Gastroesophageal sphincter (tissue), 4 donors: Measurements from ENCODE around the gene PKD2L1. TPM values are rescaled to one million over a fixed set of nuclear protein-coding genes. Genes with fewer than 3 reads are reported as not detected.
A peak's percentile ranks its signal among the peaks of the same experiment; 100 is the strongest.
"Not testable (repeated sequence)": the region's sequence is repeated elsewhere in the genome, so short reads cannot be mapped to it uniquely, and the experiment has no call there.

ENCODE experiments used
- ATAC-seq: fragments of 150-250 bp; one replicate; pipeline ENCODE4 v1.9.1; 2016; ENCODE audit warnings: mild to moderate bottlenecking, moderate library complexity
- H3K27ac ChIP-seq, 4 donors: fragments of 200-600 bp; sonication (generic) in 3 of 4; 1 replicate in 3 of 4; 2 replicates in 1 of 4; pipeline ENCODE4 v1.5.1; 2016 to 2019
- H3K27me3 ChIP-seq: fragments of 200-600 bp; sonication (generic); one replicate; pipeline ENCODE4 v1.5.1; 2019
- H3K36me3 ChIP-seq, 2 donors: fragments of 200-600 bp; sonication (generic); one replicate each; pipeline ENCODE4 v1.5.1; 2019; ENCODE audit warnings: control low read depth in 1 of 2
- H3K4me1 ChIP-seq, 3 donors: fragments of 200-600 bp; sonication (generic); 1 replicate in 2 of 3; 2 replicates in 1 of 3; pipeline ENCODE4 v1.5.1; 2016 to 2019; ENCODE audit warnings: control low read depth in 2 of 3
- H3K4me3 ChIP-seq, 2 donors: fragments of 200-600 bp; sonication (generic); one replicate each; pipeline ENCODE4 v1.5.1; 2019; ENCODE audit warnings: mild to moderate bottlenecking in 1 of 2, moderate library complexity in 1 of 2
- H3K9me3 ChIP-seq, 3 donors: fragments of 200-600 bp; sonication (generic); one replicate each; pipeline ENCODE4 v1.5.1; 2017 to 2019; ENCODE audit warnings: control low read depth in 2 of 3
- EP300 ChIP-seq: sonication (generic); formaldehyde crosslinking; IDR thresholded peaks from one replicate; pipeline ENCODE4 v1.6.1; 2017; ENCODE audit warnings: antibody characterized with exemption, mild to moderate bottlenecking
- POLR2A ChIP-seq, 2 donors: fragments of 450-650 bp; IDR thresholded peaks; one replicate each; pipeline ENCODE4 v1.6.1; 2017; ENCODE audit warnings: antibody characterized with exemption in 2 of 2, mild to moderate bottlenecking in 2 of 2, moderate library complexity in 1 of 2
- POLR2AphosphoS5 ChIP-seq: sonication (generic); formaldehyde crosslinking; IDR thresholded peaks from one replicate; pipeline ENCODE4 v1.6.1; 2017; ENCODE audit warnings: antibody characterized with exemption
- WGBS, 2 donors: methylation state at CpG; one replicate each; pipeline ENCODE4 v1.1.5; 2018; ENCODE audit warnings: low coverage in 1 of 2; 5-methylcytosine and 5-hydroxymethylcytosine counted together
- total RNA-seq, 4 donors: library from RNA; depleted of rRNA; stranded (reverse); fragments of >200 nt; gene quantifications; one replicate each; pipeline ENCODE4 v1.1.0, GENCODE V29; 2016
- TF ChIP-seq, protein P1 (sequence below), 4 experiments: fragments of 200-600 bp in 2 of 4; fragments of 450-650 bp in 2 of 4; sonication (generic) in 1 of 4; IDR thresholded peaks; one replicate each; pipeline ENCODE4 v1.5.1; 2017 to 2019; ENCODE audit warnings: antibody characterized with exemption in 4 of 4, mild to moderate bottlenecking in 2 of 4, moderate library complexity in 2 of 4

Gene PKD2L1
- total RNA-seq, 4 donors from 2014 or later: not detected

DNA sequence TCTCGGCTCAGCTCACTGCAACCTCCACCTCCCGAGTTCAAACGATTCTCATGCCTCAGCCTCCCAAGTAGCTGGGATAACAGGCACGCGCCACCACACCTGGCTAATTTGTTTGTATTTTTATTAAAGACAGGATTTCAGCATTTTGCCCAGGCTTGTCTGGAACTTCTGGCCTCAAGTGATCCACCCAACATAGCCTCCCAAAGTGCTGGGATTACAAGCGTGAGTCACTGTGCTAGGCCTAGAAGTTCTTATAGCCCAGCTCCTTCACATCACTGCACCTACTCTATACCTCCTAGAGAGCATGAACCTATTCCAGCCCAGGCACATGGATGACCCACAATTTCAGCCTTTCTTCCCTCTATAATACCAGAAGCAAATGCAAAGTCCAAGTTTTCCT lies 42.3 kb downstream of the PKD2L1 start:
- Histone ChIP-seq H3K36me3 (peaks cover 0 to 9% of the 10 kb centered on the region in 2 donors), H3K27ac (no peak overlapping the region), H3K4me1 (peaks cover 0 to 39% (median 8%) of the 10 kb centered on the region in 3 donors), H3K4me3 (no peak overlapping the region), H3K27me3 (no peaks in the 10 kb centered on the region), H3K9me3 (no peaks in the 10 kb centered on the region)
- TF ChIP-seq, protein P1, sequence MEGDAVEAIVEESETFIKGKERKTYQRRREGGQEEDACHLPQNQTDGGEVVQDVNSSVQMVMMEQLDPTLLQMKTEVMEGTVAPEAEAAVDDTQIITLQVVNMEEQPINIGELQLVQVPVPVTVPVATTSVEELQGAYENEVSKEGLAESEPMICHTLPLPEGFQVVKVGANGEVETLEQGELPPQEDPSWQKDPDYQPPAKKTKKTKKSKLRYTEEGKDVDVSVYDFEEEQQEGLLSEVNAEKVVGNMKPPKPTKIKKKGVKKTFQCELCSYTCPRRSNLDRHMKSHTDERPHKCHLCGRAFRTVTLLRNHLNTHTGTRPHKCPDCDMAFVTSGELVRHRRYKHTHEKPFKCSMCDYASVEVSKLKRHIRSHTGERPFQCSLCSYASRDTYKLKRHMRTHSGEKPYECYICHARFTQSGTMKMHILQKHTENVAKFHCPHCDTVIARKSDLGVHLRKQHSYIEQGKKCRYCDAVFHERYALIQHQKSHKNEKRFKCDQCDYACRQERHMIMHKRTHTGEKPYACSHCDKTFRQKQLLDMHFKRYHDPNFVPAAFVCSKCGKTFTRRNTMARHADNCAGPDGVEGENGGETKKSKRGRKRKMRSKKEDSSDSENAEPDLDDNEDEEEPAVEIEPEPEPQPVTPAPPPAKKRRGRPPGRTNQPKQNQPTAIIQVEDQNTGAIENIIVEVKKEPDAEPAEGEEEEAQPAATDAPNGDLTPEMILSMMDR (IDR thresholded peaks at IDR 0.05): no peak
- TF ChIP-seq POLR2A (IDR thresholded peaks at IDR 0.05): no peak
- no peak for TF ChIP-seq POLR2AphosphoS5
- TF ChIP-seq EP300: no peak
- WGBS, 2 donors: 100% methylated on average over 1 of the region's 6 CpGs
- ATAC-seq: no peak

DNA sequence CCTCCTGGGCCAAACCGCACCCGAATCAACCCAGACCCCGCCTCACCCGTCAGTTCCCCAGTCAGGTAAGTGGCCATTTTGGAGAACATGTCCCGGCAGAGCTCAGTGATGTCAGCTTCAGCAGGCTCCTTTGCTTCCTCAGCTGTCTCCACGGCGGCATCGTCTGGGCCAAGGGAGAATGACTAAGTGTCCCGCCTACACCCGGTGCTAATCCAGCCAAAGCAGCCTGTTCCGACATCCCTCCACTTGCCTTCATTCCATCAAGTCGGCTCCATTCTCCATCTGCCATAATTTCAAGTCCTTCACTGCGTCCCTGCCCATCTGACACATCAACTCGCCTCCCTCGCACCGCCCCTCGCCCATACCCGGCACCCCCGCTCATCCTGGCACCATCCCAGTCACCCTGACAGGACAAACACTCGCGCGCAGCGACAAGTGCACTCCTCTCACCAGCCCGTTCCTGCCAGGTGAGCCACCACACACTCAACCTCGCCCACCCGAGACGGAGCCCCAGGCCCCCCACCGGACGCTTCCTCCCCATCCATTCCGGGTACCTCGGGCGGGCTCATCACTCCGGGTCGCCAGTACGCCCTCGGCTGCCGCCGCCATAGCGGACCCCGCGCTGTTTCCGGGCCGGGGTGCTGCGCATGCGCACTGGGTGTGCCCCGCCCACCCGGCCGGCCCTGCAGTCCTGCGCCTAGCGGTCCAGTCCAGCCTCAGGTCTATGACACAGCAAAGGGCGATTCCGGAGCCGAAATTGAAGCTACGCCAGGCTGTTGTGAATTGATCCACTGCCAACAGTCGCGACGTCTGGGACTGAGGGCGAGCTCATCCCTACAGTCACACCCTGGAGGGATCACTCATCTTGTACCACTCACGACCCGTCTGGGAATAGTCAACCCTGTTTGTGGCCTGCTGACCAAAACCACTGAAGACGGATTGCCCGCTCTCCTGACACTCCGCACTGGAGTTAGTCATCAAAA lies 43.7 kb downstream of the PKD2L1 start, which contains the start of gene BLOC1S2:
Gene BLOC1S2 (minus strand): TSS at position 630 of the 983 bp plus-strand sequence. CDS start 21 bp downstream, at position 609.
- 0 to 5% methylated on average over 11 to 20 of the region's 63 CpGs for WGBS, 2 donors

DNA sequence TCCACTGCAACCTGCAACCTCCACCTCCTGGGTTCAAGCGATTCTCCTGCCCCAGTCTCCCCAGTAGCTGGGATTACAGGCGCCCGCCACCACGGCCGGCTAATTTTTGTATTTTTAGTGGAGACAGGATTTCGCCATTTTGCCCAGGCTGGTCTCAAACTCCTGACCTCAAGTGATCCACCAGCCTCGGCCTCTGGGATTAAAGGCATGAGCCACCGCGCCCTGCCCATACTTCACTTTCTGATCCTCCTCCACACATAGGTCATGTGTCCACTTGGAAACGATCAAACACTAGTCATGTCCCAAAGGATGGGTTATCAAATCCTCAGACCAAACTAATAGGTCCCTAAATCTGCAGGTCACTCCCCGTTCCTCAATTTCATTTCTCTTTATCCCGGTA lies 44.7 kb downstream of the PKD2L1 start:
- H3K9me3 ChIP-seq, ATAC-seq, H3K27me3 ChIP-seq: not testable (repeated sequence)
- peaks cover under 1 to 26% of the 10 kb centered on the region in 2 donors for H3K36me3 ChIP-seq
- peak overlapping the region in 1 of 2 donors; percentile 93 for H3K4me3 ChIP-seq
- H3K27ac ChIP-seq: peak overlapping the region; percentile 84 to 99 (median 96)
- WGBS, 2 donors: 60 to 79% methylated on average over 6 of the region's 12 CpGs
- H3K4me1 ChIP-seq: peaks cover 0 to 46% (median 8%) of the 10 kb centered on the region in 3 donors

More for the DNA sequence above, 43.7 kb downstream of the PKD2L1 start, which contains the start of gene BLOC1S2:
- Histone ChIP-seq H3K36me3 (peaks cover 0 to 16% of the 10 kb centered on the region in 2 donors), H3K4me1 (peaks cover 0 to 46% (median 8%) of the 10 kb centered on the region in 3 donors), H3K4me3 (peak within 1 kb of the TSS; percentile 62 to 93), H3K27ac (peak within 1 kb of the TSS; percentile 84 to 99 (median 96)), H3K9me3 (no peaks in the 10 kb centered on the region), H3K27me3 (no peaks in the 10 kb centered on the region)
- peak; percentile 97 for ATAC-seq
- TF ChIP-seq POLR2A (IDR thresholded peaks at IDR 0.05) (peak; percentile 80 to 88), EP300 (no peak), POLR2AphosphoS5 (peak; percentile 79)
- TF ChIP-seq, protein P1 (IDR thresholded peaks at IDR 0.05): peak in 2 of 4 experiments; percentile 35 to 51

DNA sequence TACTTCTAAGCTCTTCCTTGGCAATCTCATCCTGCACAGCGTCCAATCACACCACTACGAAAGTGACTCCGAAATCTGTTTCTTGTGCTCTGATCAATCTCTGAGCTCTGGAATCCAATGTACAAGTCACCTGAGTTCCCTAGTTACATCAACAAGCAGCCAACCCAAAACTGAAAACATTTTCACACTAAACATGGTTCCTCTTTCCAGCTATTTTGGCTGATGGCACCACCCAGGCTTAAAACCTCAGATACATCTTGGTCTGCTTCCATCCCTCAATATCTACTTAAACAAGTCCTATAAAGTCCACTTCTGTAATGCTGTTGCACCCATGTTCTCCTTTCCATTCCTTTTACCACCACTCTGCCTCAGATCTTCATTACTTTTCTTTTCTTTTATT lies 47.1 kb downstream of the PKD2L1 start:
- Histone ChIP-seq H3K27ac (no peak overlapping the region), H3K27me3 (no peaks in the 10 kb centered on the region), H3K4me1 (peaks cover 0 to 46% (median 8%) of the 10 kb centered on the region in 3 donors), H3K36me3 (peaks cover 7 to 44% of the 10 kb centered on the region in 2 donors), H3K9me3 (no peaks in the 10 kb centered on the region), H3K4me3 (no peak overlapping the region)
- WGBS, 2 donors: 92 to 95% methylated on average over 3 of the region's 3 CpGs
- ATAC-seq: no peak
- TF ChIP-seq, protein P1 (IDR thresholded peaks at IDR 0.05): no peak
- TF ChIP-seq POLR2AphosphoS5: no peak
- no peak for TF ChIP-seq EP300
- no peak for TF ChIP-seq POLR2A (IDR thresholded peaks at IDR 0.05)

DNA sequence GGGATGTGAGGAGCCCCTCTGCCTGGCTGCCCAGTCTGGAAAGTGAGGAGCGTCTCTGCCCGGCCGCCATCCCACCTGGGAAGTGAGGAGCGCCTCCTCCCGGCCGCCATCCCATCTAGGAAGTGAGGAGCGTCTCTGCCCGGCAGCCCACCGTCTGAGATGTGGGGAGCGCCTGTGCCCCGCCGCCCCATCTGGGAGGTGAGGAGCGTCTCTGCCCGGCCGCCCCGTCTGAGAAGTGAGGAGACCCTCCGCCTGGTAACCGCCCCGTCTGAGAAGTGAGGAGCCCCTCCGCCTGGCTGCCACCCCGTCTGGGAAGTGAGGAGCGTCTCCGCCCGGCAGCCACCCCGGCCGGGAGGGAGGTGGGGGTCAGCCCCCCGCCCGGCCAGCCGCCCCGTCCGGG lies 53.1 kb downstream of the PKD2L1 start:
- peaks cover 12 to 55% of the 10 kb centered on the region in 2 donors for H3K36me3 ChIP-seq
- H3K4me1 ChIP-seq, H3K9me3 ChIP-seq, H3K4me3 ChIP-seq, H3K27me3 ChIP-seq, H3K27ac ChIP-seq, ATAC-seq: not testable (repeated sequence)
- no CpG with 5 or more reads among the region's 31 CpGs for WGBS, 2 donors
